Tibial artery (tissue), 4 donors: ENCODE data around the gene NDC80.

Source experiments
- DNase-seq, 2 donors: peaks; one replicate each; pipeline ENCODE4 v3.0.0-alpha.2; 2019
- H3K27ac ChIP-seq, 2 donors: fragments of 200-600 bp; sonication (generic) in 1 of 2; 1 replicate in 1 of 2; 2 replicates in 1 of 2; pipeline ENCODE4 v1.5.1; 2018 to 2019; ENCODE audit warnings: mild to moderate bottlenecking in 1 of 2
- H3K27me3 ChIP-seq, 2 donors: fragments of 200-600 bp; sonication (generic) in 1 of 2; one replicate each; pipeline versions ENCODE4 v1.5.1 to v1.6.0; 2016 to 2019
- H3K36me3 ChIP-seq, 3 donors: fragments of 200-600 bp; sonication (generic) in 2 of 3; one replicate each; pipeline ENCODE4 v1.5.1; 2016 to 2019; ENCODE audit warnings: mild to moderate bottlenecking in 2 of 3
- H3K4me1 ChIP-seq, 4 donors: fragments of 200-600 bp; sonication (generic) in 2 of 4; 1 replicate in 3 of 4; 2 replicates in 1 of 4; pipeline ENCODE4 v1.5.1; 2016 to 2019
- H3K4me3 ChIP-seq, 2 donors: fragments of 200-600 bp; sonication (generic) in 1 of 2; 1 replicate in 1 of 2; 2 replicates in 1 of 2; pipeline ENCODE4 v1.5.1; 2018 to 2019; ENCODE audit warnings: mild to moderate bottlenecking in 2 of 2
- H3K9me3 ChIP-seq, 3 donors: fragments of 200-600 bp; sonication (generic) in 1 of 3; one replicate each; pipeline ENCODE4 v1.5.1; 2016 to 2019
- CTCF ChIP-seq, 2 experiments: fragments of 200-600 bp in 1 of 2; fragments of 450-650 bp in 1 of 2; IDR thresholded peaks; one replicate each; pipeline ENCODE4 v1.5.1; 2017 to 2019; ENCODE audit warnings: antibody characterized with exemption in 2 of 2, mild to moderate bottlenecking in 1 of 2, moderate library complexity in 1 of 2
- intact Hi-C: fragments of 100-400 bp; cut with DNase I; formaldehyde crosslinking; loops from one replicate; pipeline ENCODE4 v1.15.0; 2023; ENCODE audit warnings: low total_unique reads

Gene NDC80

DNA sequence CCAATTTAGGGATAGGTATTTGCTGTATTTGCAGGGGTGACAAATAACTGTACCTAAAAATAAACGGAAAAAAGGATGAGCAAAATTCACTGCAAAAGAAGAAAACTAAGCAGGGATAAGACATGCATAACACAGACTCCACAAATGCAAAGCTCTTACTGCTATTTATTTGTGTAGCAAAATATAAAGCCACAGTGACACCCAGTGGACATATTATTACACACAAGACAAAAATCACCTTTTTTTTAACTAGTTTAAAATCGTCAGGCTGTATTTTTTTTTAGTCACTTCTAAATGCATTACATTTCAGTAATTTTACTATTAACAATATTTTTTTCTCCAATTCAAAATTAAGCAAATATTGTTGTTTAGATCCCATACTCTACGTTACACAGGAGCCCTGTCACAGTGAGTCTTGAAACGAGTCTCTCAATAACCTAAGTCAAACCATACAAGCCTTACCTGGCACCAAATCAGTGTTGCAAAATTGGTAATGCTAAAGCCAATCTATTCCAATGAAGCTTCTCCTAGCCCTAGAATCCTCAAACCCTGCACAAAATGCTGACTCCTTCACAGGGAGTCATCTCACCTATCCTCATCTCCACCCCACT lies 23.8 kb upstream of the NDC80 start:
- Histone ChIP-seq H3K9me3 (no peaks in the 10 kb centered on the region), H3K27me3 (no peaks in the 10 kb centered on the region), H3K4me1 (no peaks in the 10 kb centered on the region), H3K4me3 (no peak overlapping the region), H3K36me3 (peaks cover 0 to 17% (median 8%) of the 10 kb centered on the region in 3 donors), H3K27ac (no peak overlapping the region)
- intact Hi-C loops = no loop called here
- peak; percentile 41 to 42 for TF ChIP-seq CTCF (IDR thresholded peaks at IDR 0.05)
- DNase-seq = no peak

DNA sequence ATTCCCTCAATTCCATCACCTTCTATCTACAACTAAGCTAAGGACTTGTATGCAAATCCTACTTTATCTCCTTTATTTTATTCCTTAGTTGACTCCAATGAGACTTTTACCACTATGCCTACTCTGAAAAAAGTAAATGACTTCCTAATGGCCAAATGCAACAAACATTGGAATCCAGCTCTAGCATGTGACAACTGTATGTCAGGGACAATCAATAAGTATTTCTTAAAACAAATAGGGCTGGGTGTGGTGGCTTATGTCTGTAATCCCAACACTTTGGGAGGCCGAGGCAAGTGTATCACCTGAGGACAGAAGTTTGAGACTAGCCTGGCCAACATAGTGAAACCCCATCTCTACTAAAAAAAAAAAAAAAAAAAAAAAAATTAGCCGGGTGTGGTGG lies 21.9 kb upstream of the NDC80 start:
- Histone ChIP-seq H3K27me3 (no peaks in the 10 kb centered on the region), H3K9me3 (no peaks in the 10 kb centered on the region), H3K4me1 (no peaks in the 10 kb centered on the region), H3K27ac (no peak overlapping the region), H3K4me3 (no peak overlapping the region), H3K36me3 (peaks cover 8 to 17% (median 9%) of the 10 kb centered on the region in 3 donors)
- DNase-seq = no peak
- intact Hi-C loops = no loop called here
- TF ChIP-seq CTCF (IDR thresholded peaks at IDR 0.05) = no peak

DNA sequence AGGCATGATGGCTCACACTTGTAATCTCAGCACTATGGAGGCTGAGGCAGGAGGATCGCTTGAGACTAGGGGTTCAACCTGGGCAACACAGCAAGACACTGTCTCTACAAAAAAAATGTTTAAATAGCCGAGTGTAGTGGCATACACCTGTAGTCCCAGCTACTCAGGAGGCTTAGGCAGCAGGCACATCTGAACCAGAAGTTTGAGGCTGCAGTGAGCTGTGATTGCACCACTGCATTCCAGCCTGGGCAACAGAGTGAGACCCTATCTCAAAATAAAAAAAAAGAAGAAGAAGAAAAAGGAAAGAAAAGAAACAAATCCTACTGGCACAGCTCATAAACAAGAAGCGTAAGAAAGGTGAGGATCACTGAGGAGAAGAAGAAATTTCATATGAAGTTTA lies 19.9 kb upstream of the NDC80 start:
- TF ChIP-seq CTCF (IDR thresholded peaks at IDR 0.05) = no peak
- H3K36me3 ChIP-seq = peaks cover 8 to 17% (median 9%) of the 10 kb centered on the region in 3 donors
- intact Hi-C loops = no loop called here
- no peak overlapping the region for H3K4me3 ChIP-seq
- DNase-seq = no peak
- H3K27ac ChIP-seq = no peak overlapping the region
- H3K9me3 ChIP-seq = no peaks in the 10 kb centered on the region
- no peaks in the 10 kb centered on the region for H3K4me1 ChIP-seq
- H3K27me3 ChIP-seq = no peaks in the 10 kb centered on the region

GRCh38 chr18:2554696-2555095 lies 16.7 kb upstream of the NDC80 start:
- Histone ChIP-seq H3K27ac (no peak overlapping the region), H3K4me1 (no peaks in the 10 kb centered on the region), H3K4me3 (no peak overlapping the region), H3K27me3 (no peaks in the 10 kb centered on the region), H3K36me3 (peaks cover 8 to 9% (median 9%) of the 10 kb centered on the region in 3 donors), H3K9me3 (no peaks in the 10 kb centered on the region)
- no peak for DNase-seq
- intact Hi-C loops = no loop called here
- no peak for TF ChIP-seq CTCF (IDR thresholded peaks at IDR 0.05)

DNA sequence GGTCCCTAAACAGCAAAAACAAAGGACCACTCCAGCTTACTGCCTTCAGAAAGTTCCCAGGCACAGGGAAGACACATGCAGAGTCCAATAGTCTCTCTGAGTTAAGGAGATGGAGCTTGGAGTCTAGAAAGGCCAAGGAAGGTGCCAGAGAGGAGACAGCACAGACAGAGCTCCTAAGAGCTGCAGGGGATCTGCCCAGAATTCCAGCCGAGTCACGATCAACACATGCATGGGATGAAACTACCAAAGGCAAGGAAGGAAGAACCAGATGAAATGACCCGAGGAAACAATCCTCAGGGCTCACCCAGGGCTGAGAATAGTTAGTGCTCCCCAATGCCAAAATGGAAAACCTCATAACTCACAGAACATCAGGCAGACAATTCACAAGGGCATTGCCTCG lies 15.5 kb upstream of the NDC80 start:
- DNase-seq = no peak
- Histone ChIP-seq H3K4me3 (no peak overlapping the region), H3K27me3 (no peaks in the 10 kb centered on the region), H3K9me3 (no peaks in the 10 kb centered on the region), H3K27ac (no peak overlapping the region), H3K36me3 (peaks cover 8 to 9% (median 9%) of the 10 kb centered on the region in 3 donors), H3K4me1 (no peaks in the 10 kb centered on the region)
- TF ChIP-seq CTCF (IDR thresholded peaks at IDR 0.05) = no peak
- intact Hi-C loops = no loop called here

DNA sequence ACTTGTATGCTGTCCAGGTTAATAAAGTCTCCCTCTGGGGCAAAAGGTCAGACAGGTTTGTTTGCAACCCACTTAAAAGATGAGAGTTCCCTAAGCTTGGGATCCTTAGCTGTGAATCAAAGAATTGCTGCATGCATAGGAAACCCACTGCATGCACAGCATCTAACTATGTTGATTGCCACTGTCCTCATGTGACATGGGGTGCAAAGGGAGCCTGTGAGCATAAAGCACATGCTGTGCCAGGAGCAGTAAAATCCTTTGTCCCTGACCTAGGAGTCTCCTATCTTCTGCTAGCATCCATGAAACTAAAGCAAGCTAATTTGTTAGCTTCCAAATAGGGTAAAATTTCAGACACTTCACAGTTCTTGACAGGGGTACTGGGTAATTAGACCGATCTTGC lies 13.8 kb upstream of the NDC80 start:
- Histone ChIP-seq H3K4me1 (no peaks in the 10 kb centered on the region), H3K9me3 (no peaks in the 10 kb centered on the region), H3K4me3 (no peak overlapping the region), H3K27ac (no peak overlapping the region), H3K36me3 (peaks cover 8 to 15% (median 12%) of the 10 kb centered on the region in 3 donors), H3K27me3 (no peaks in the 10 kb centered on the region)
- intact Hi-C loops = no loop called here
- TF ChIP-seq CTCF (IDR thresholded peaks at IDR 0.05) = no peak
- no peak for DNase-seq
